OCI-LY3 (cell line): ENCODE data around the gene OTOS.

ENCODE experiments used
- H2AFZ ChIP-seq: fragments of 200-600, 300-600 bp; shearing (Covaris generic); 2 replicates; pipeline ENCODE4 v1.6.0; 2014; ENCODE audit warnings: antibody characterized with exemption, low read depth, low read length
- H3K27ac ChIP-seq: fragments of 200-600, 300-600 bp; sonication (generic); 2 replicates; pipeline ENCODE4 v1.5.1; 2014; ENCODE audit warnings: mild to moderate bottlenecking, low read length, moderate library complexity, mixed read lengths
- H3K27me3 ChIP-seq: fragments of 200-600, 300-600 bp; sonication (generic); 2 replicates; pipeline ENCODE4 v1.6.1; 2014; ENCODE audit warnings: low read depth, low read length, mixed read lengths
- H3K36me3 ChIP-seq: fragments of 200-600, 300-600 bp; sonication (generic); replicated peaks from 2 replicates; pipeline ENCODE3; 2014; ENCODE audit warnings: low read depth, low read length, mixed read lengths
- H3K4me1 ChIP-seq: fragments of 300-600, 200-600 bp; sonication (generic); 2 replicates; pipeline ENCODE4 v1.6.1; 2014; ENCODE audit warnings: low read length, mixed read lengths
- H3K4me2 ChIP-seq: fragments of 200-600, 300-600 bp; sonication (generic); 2 replicates; pipeline ENCODE4 v1.6.1; 2014; ENCODE audit warnings: low read length, mixed read lengths
- H3K4me3 ChIP-seq: fragments of 300-600, 200-600 bp; sonication (generic); 2 replicates; pipeline ENCODE4 v1.5.1; 2014; ENCODE audit warnings: antibody characterized with exemption, mild to moderate bottlenecking, low read length, moderate library complexity
- H3K79me2 ChIP-seq: fragments of 300-600, 200-600 bp; shearing (Covaris generic); 2 replicates; pipeline ENCODE4 v1.6.1; 2014; ENCODE audit warnings: mild to moderate bottlenecking, low read length, mixed read lengths
- H3K9ac ChIP-seq: fragments of 300-600, 200-600 bp; shearing (Covaris generic); 2 replicates; pipeline ENCODE4 v1.6.0; 2014; ENCODE audit warnings: mild to moderate bottlenecking, low read length, moderate library complexity
- H3K9me3 ChIP-seq: fragments of 200-600, 300-600 bp; shearing (Covaris generic); 2 replicates; pipeline ENCODE4 v1.6.1; 2014; ENCODE audit warnings: low read length, mixed read lengths; ENCODE audit not compliant: insufficient read depth
- H4K20me1 ChIP-seq: fragments of 200-600, 300-600 bp; sonication (generic); 2 replicates; pipeline ENCODE4 v1.6.1; 2016; ENCODE audit warnings: low read length, mixed read lengths; ENCODE audit not compliant: insufficient read depth
- CTCF ChIP-seq: fragments of 200-600, 300-600 bp; sonication (generic); IDR thresholded peaks from 2 replicates; pipeline ENCODE4 v1.5.1; 2014; ENCODE audit warnings: antibody characterized with exemption, low read length, low read depth
- EZH2phosphoT487 ChIP-seq: fragments of 200-600 bp; shearing (Covaris generic); IDR thresholded peaks from 2 replicates; pipeline ENCODE4 v1.6.1; 2018; ENCODE audit warnings: antibody characterized with exemption, mixed run types, low read depth

OTOS gene

GRCh38 chr2:240182001-240182400 lies 41.5 kb upstream of the OTOS start:
- H2AFZ ChIP-seq = no peak overlapping the region
- H3K4me1 ChIP-seq = no peaks in the 10 kb centered on the region
- peaks cover under 1% of the 10 kb centered on the region; the same call in 1 of the 2 replicates for H3K27me3 ChIP-seq
- TF ChIP-seq CTCF = no peak
- no peak for TF ChIP-seq EZH2phosphoT487
- no peaks in the 10 kb centered on the region for H4K20me1 ChIP-seq
- H3K4me3 ChIP-seq = no peak overlapping the region
- no peak overlapping the region for H3K27ac ChIP-seq
- H3K9ac ChIP-seq = no peak overlapping the region
- no peaks in the 10 kb centered on the region for H3K79me2 ChIP-seq
- no peaks in the 10 kb centered on the region for H3K36me3 ChIP-seq
- no peak overlapping the region for H3K4me2 ChIP-seq
- no peaks in the 10 kb centered on the region for H3K9me3 ChIP-seq

- TF ChIP-seq EZH2phosphoT487 (no peak), CTCF (no peak)
- no peak overlapping the region for H3K4me3 ChIP-seq
- H2AFZ ChIP-seq = no peak overlapping the region
- no peaks in the 10 kb centered on the region for H3K36me3 ChIP-seq
- H3K9me3 ChIP-seq = no peaks in the 10 kb centered on the region
- H3K9ac ChIP-seq = no peak overlapping the region
- H3K4me1 ChIP-seq = no peaks in the 10 kb centered on the region
- no peak overlapping the region for H3K27ac ChIP-seq
- no peaks in the 10 kb centered on the region for H4K20me1 ChIP-seq
- no peaks in the 10 kb centered on the region for H3K79me2 ChIP-seq
- no peak overlapping the region for H3K4me2 ChIP-seq
- peaks cover 4% of the 10 kb centered on the region; the same call in 1 of the 2 replicates for H3K27me3 ChIP-seq
These were observed 39.6 kb upstream of the OTOS start for GRCh38 chr2:240179941-240180666.

DNA sequence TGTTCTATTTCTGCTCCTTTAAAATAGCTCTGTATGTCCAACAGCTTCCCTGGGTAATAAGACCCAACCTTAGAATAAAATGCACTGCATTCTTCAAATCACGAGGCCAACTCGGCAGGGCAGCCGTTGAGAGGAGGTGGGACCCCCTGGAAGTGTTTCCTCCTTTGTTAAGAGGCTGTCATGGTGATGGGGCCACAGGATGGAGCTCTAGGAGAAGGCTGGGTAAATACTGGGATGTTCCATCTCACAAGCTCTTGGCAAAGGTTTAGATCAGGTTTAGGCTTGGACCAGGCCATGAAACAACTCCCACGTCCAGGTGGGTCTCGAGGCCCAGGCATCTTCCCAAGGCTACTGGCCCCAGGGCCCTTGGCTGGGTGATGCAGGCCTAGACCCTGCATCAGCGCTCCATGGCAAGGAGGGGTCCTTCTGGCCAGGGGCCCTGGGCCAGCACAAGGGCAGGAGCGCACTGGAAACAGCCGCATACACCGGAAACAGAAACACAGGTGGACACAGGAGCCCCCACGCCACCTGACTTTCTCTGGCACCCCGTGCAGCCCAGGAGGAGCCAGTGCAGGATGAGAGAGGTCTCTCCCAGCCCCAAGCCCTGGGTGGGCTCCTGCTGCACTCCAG lies 38.8 kb upstream of the OTOS start:
- peaks cover 4% of the 10 kb centered on the region; the same call in 1 of the 2 replicates for H3K27me3 ChIP-seq
- TF ChIP-seq EZH2phosphoT487 (no peak), CTCF (no peak)

DNA sequence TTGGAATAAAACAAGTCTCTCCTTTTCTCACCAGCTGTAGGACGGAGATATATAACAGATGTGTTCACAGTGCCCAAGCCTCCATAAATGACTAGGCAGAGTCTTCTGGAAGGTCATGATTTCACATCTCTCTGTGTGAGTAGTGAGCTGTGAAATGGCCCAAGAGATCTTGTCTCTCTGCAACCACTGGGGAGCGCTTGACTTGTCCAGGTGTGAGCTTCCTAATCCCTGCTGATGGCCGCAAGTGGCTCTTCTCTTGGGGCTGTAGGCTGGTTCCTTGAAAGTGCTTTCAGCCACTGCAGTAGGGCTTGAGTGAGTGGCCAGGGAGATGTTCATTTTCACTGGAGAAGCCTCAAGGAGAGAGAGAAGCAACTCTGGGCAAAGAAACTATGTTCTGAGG lies 38.1 kb upstream of the OTOS start:
- H3K4me1 ChIP-seq = no peaks in the 10 kb centered on the region
- no peak overlapping the region for H3K9ac ChIP-seq
- TF ChIP-seq CTCF = no peak
- no peak for TF ChIP-seq EZH2phosphoT487
- H3K27me3 ChIP-seq = peaks cover 4% of the 10 kb centered on the region; the same call in 1 of the 2 replicates
- no peak overlapping the region for H3K27ac ChIP-seq
- no peaks in the 10 kb centered on the region for H3K79me2 ChIP-seq
- no peak overlapping the region for H2AFZ ChIP-seq
- H4K20me1 ChIP-seq = no peaks in the 10 kb centered on the region
- no peaks in the 10 kb centered on the region for H3K9me3 ChIP-seq
- no peak overlapping the region for H3K4me3 ChIP-seq
- H3K4me2 ChIP-seq = no peak overlapping the region
- H3K36me3 ChIP-seq = no peaks in the 10 kb centered on the region

More for the DNA sequence above, 38.8 kb upstream of the OTOS start:
- H4K20me1 ChIP-seq = no peaks in the 10 kb centered on the region
- no peaks in the 10 kb centered on the region for H3K79me2 ChIP-seq
- no peak overlapping the region for H2AFZ ChIP-seq
- H3K36me3 ChIP-seq = no peaks in the 10 kb centered on the region
- no peak overlapping the region for H3K9ac ChIP-seq
- no peaks in the 10 kb centered on the region for H3K4me1 ChIP-seq
- H3K4me2 ChIP-seq = no peak overlapping the region
- no peaks in the 10 kb centered on the region for H3K9me3 ChIP-seq
- no peak overlapping the region for H3K4me3 ChIP-seq
- no peak overlapping the region for H3K27ac ChIP-seq
